Hindlimb muscle (tissue), 1 donor: ENCODE data around the gene RNF123. TPM values are rescaled to one million over a fixed set of nuclear protein-coding genes. Genes with fewer than 3 reads are reported as not detected.

Source experiments
- DNase-seq: peaks from one replicate; pipeline ENCODE4 v3.0.0-alpha.2; 2013
- polyA plus RNA-seq: library from polyadenylated mRNA; unstranded; fragments of 120-200 nt; gene quantifications from one replicate; pipeline ENCODE4 v1.2.1, GENCODE V29; 2013; ENCODE audit not compliant: insufficient read length

The RNF123 gene
- polyA plus RNA-seq, 1 donor: 56.9 TPM

DNA sequence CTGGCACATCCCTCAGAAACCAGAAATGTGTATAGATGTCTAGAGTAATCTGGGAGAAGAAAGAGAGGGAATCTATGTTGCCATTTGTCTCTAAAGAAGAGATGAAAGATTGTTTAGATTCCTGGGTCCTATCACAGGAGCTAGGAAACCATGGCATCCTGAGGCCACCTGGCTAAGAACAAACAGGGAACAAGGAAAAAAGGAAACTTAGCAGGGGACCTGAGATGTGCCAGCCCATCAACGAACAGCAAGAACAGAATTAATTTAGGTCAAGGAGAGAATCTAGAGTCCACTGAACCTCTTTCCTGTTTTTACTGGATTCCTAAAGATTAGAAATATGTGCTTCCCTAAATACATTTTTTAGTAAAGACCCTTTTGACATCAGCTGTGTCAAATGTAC is 66.7 kb downstream of the RNF123 start:
- DNase-seq: no peak

DNA sequence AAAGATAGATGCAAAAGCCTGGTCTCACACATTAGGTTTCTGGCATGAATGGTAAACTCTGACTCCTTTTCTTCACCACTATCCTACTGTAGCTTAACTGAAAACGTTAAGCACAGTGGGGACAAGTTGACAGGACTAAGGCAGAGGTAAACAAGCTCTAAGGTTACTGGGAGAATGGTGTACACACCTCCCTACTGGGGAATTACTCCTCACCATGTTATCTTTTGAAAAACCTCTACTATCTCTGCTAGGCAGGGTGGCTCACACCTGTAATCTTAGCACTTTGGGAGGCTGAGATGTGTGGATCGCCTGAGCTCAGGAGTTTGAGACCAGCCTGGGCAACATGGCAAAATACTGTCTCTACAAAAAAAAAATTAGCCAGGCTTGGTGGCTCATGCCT is 67.8 kb downstream of the RNF123 start:
- no peak for DNase-seq

DNA sequence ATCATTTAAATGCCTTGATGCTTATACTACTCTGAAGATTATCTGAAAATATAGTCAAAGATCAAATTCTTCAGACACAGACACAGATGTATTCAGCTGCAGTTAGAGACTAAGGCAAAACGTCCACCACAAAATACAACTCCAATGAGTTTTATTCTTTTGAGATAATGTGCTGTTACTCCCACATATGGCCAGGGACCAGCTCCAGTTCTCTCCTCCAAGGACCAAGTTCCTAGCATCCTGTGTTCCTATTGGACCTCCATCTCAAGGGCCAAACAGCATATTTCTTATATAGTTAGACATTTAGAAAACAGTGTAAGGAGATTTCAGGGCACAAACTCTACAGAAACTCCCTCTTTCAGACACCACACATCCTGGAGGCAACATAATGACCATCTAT is 69.9 kb downstream of the RNF123 start:
- no peak for DNase-seq

DNA sequence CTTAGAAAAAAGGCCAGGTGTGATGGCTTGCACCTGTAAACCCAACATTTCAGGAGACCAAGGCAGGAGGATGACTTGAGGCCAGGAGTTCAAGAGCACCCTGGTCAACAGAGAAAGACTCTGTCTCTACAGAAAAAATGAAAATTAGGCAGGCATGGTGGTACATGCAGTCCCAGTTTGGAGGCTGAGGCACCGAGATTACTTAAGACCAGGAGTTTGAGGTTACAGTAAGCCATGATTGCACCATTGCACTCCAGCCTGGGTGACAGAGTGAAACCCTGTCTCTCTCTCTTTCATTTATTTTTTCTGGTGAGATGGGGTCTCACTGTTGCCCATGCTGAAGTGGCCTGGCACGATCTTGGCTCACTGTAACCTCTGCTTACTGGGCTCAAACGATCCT is 72.3 kb downstream of the RNF123 start:
- DNase-seq: no peak

DNA sequence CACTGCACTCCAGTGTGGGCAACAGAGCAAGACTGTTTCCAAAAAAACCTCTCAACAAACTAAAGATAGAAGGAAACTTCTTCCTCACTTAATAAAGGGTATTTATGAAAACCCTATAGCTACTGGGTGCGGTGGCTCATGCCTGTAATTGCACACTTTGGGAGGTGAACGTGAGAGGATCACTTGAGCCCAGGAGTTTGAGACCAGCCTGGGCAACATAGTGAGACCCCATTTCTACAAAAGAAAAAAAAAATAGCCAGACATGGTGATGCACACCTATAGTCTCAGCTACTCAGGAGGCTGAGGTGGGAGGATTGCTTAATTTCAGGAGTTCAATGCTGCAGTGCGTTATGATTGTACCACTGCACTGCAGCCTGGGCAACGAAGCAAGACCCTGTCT is 74.6 kb downstream of the RNF123 start:
- no peak for DNase-seq

DNA sequence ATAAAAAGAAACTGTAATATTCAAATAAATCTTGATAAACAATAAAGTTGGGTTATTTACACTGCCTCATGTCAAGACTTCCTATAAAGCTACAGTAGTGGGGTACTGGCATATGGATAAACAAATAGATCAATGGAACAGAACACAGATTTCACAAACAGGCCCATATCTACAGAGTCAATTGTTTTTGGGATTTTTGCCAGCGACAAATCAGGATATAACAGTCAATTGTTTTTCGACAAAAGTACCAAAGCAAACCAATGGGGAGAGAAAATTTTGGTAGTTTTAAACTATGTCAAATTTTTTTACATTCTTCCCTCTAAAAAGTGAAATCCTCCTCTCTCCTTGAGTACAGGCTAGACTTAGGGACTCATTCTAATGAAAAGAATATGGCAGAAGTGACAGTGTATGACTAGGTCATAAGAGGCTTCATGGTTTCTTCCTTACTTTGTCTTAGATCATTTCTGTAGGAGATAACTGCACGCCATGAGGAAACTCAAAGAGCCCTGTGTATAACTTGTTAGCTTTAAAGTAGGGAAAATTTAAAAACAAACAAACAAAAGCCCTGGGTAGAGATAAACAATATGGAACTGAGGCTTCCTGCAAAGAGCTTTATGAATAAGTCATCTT is 80.0 kb downstream of the RNF123 start:
- DNase-seq: no peak

DNA sequence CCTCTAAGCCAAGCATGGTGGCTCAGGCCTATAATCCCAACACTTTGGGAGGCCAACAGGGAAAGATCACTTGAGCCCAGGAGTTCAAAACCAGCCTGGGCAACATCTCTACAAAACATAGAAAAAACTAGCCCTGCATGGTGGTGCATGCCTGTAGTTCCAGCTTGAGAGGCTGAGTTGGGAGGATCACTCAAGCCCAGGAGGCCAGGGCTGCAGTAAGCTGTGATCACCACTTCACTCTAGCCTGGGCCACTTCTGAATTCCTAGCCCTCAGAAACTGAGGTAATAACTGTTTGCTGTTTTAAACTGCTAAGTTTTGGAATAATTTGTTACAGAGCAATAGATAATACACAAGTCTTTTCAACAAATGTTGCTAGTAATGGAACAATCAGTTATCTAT is 80.6 kb downstream of the RNF123 start:
- no peak for DNase-seq

Other genes with a start within 250 kb of the RNF123 start
- 266 TPM for gene DAG1, start 219.3 kb upstream of the RNF123 start, polyA plus RNA-seq
- gene BSN, start 135.1 kb upstream of the RNF123 start, polyA plus RNA-seq: 1.4 TPM
- 66.4 TPM for gene APEH, start 15.2 kb upstream of the RNF123 start, polyA plus RNA-seq
- gene MST1, start 83 bp upstream of the RNF123 start, polyA plus RNA-seq: 16.7 TPM
- 4.8 TPM for gene AMIGO3, start 30.1 kb downstream of the RNF123 start, polyA plus RNA-seq
- gene GMPPB, start 34.4 kb downstream of the RNF123 start, polyA plus RNA-seq: 10.9 TPM
- gene IP6K1, start 97.0 kb downstream of the RNF123 start, polyA plus RNA-seq: 22.7 TPM
- gene CDHR4, start 110.3 kb downstream of the RNF123 start, polyA plus RNA-seq: not detected
- 7.4 TPM for gene INKA1, start 113.7 kb downstream of the RNF123 start, polyA plus RNA-seq
- 20.5 TPM for gene UBA7, start 124.4 kb downstream of the RNF123 start, polyA plus RNA-seq
- gene TRAIP, start 167.0 kb downstream of the RNF123 start, polyA plus RNA-seq: 4.8 TPM
- 0.09 TPM for gene CAMKV, start 180.3 kb downstream of the RNF123 start, polyA plus RNA-seq
- 4.4 TPM for gene MST1R, start 214.3 kb downstream of the RNF123 start, polyA plus RNA-seq
- 9.7 TPM for gene MON1A, start 240.3 kb downstream of the RNF123 start, polyA plus RNA-seq